ENCODE measurements around the gene FNBP1L.

DNA sequence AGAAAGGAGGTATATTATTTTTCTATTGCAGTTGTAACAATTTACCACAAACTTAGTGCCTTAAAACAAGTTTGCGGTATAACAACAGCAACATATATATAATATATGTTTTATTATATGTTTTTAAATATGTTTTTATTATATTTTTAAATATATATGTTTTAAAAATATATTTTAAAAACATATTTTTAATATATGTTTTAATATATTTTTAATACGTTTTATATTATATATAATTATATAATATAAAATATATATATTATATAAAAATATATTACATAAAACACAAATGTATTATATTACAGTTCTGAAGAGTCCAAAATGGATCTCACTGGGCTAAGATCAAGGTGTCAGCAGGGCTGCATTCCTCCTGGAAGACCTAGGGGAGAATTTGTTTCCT lies 27.5 kb upstream of the FNBP1L start:
- TF ChIP-seq, protein P1, sequence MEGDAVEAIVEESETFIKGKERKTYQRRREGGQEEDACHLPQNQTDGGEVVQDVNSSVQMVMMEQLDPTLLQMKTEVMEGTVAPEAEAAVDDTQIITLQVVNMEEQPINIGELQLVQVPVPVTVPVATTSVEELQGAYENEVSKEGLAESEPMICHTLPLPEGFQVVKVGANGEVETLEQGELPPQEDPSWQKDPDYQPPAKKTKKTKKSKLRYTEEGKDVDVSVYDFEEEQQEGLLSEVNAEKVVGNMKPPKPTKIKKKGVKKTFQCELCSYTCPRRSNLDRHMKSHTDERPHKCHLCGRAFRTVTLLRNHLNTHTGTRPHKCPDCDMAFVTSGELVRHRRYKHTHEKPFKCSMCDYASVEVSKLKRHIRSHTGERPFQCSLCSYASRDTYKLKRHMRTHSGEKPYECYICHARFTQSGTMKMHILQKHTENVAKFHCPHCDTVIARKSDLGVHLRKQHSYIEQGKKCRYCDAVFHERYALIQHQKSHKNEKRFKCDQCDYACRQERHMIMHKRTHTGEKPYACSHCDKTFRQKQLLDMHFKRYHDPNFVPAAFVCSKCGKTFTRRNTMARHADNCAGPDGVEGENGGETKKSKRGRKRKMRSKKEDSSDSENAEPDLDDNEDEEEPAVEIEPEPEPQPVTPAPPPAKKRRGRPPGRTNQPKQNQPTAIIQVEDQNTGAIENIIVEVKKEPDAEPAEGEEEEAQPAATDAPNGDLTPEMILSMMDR (IDR thresholded peaks at IDR 0.05; ENCODE audit: low read length): no peak
- no peak for TF ChIP-seq EZH2phosphoT487 (IDR thresholded peaks at IDR 0.05; ENCODE audit: low read length)
- no peak for TF ChIP-seq EZH2 (optimal IDR thresholded peaks at IDR 0.05; ENCODE audit: low read depth, low read length)

Measured in MM.1S (cell line).